ENCODE results near the gene METTL24.
A peak's percentile ranks its signal among the peaks of the same experiment; 100 is the strongest.

The METTL24 gene

DNA sequence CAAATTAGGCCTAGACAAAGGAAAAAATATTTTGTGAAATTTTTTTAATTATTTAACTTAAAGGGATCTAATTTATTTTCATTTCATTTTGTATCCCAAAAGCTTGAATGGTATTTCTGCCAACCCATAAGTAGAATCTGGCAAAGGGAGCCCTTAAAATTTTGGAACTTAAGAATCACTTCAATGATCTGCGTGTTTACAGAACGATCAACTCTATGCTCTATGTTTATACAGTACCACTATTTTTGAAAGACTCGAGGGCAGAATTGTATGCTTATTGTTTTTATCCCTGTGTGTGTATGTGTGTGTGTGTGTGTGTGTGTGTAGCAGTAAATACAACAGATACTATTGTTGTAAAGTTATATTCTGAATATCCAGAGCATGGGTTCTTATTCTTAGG, 39.2 kb downstream of the METTL24 start:
- Histone ChIP-seq H3K79me1 (ENCODE audit: low read length) (peaks cover 2% of the 10 kb centered on the region), H4K91ac (ENCODE audit: low read depth, low read length) (no peak overlapping the region), H2BK12ac (ENCODE audit: low read length) (no peak overlapping the region), H3K4me3 (ENCODE audit: low read depth, low read length) (no peak overlapping the region), H3K4me2 (ENCODE audit: low read length) (no peak overlapping the region), H3K23ac (ENCODE audit: low read length) (no peak overlapping the region), H3K18ac (ENCODE audit: low read length) (no peak overlapping the region), H3K27me3 (ENCODE audit: insufficient read depth, low read length) (no peaks in the 10 kb centered on the region), H3K14ac (ENCODE audit: low read length) (no peak overlapping the region), H2AK5ac (ENCODE audit: low read length) (no peak overlapping the region), H3K9ac (ENCODE audit: low read length) (no peak overlapping the region), H3K79me2 (ENCODE audit: control insufficient read depth, insufficient read depth, low read length, poor library complexity) (no peaks in the 10 kb centered on the region), H3K27ac (ENCODE audit: low read depth, low read length) (no peak overlapping the region), H3K4me1 (ENCODE audit: control insufficient read depth in 1 of 2, insufficient read depth in 2 of 2, low read length in 2 of 2) (peaks cover 15 to 16% of the 10 kb centered on the region in 2 experiments), H3K4ac (ENCODE audit: low read depth, low read length) (no peak overlapping the region), H3K36me3 (ENCODE audit: control insufficient read depth in 1 of 2, insufficient read depth in 2 of 2, low read length in 2 of 2) (no peaks in the 10 kb centered on the region), H4K12ac (ENCODE audit: low read depth, low read length) (no peak overlapping the region), H3K9me3 (ENCODE audit: insufficient read depth, low read depth, low read length) (no peaks in the 10 kb centered on the region), H2BK120ac (ENCODE audit: insufficient read depth, low read length, poor library complexity) (no peak overlapping the region), H4K8ac (ENCODE audit: low read depth, low read length) (no peak overlapping the region), H2BK5ac (ENCODE audit: low read depth, low read length, poor library complexity) (no peak overlapping the region), H2AFZ (ENCODE audit: insufficient read depth, low read length, poor library complexity) (no peak overlapping the region)
- DNase-seq = no peak
- WGBS (ENCODE audit: extremely low coverage, insufficient coverage, insufficient read length) = no CpG with 5 or more reads among the region's 3 CpGs

DNA sequence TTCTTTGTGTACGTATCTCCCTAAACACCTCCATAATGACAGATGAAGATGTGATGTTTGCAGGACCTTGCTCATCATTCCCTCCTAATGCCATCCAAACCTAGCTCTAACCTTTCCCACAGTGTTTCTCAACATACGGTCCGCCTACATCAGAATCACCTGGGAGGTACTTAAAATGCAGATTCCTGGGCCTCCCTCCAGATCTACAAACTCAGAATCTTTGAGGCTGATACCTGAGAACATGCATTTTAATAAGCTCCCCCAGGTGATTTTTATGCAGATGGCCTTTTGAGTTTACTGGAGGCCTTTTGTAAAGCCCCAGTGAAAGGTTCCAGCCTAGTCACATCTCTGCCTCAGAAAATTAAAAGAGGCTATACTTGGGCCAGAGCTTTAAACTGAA, 40.5 kb downstream of the METTL24 start:
- Histone ChIP-seq H3K23ac (ENCODE audit: low read length) (no peak overlapping the region), H3K79me1 (ENCODE audit: low read length) (peaks cover 2% of the 10 kb centered on the region), H3K18ac (ENCODE audit: low read length) (no peak overlapping the region), H2BK12ac (ENCODE audit: low read length) (no peak overlapping the region), H4K8ac (ENCODE audit: low read depth, low read length) (no peak overlapping the region), H3K36me3 (ENCODE audit: control insufficient read depth in 1 of 2, insufficient read depth in 2 of 2, low read length in 2 of 2) (no peaks in the 10 kb centered on the region), H3K9me3 (ENCODE audit: insufficient read depth, low read depth, low read length) (no peaks in the 10 kb centered on the region), H4K91ac (ENCODE audit: low read depth, low read length) (no peak overlapping the region), H3K9ac (ENCODE audit: low read length) (no peak overlapping the region), H2AFZ (ENCODE audit: insufficient read depth, low read length, poor library complexity) (no peak overlapping the region), H4K12ac (ENCODE audit: low read depth, low read length) (no peak overlapping the region), H3K4me1 (ENCODE audit: control insufficient read depth in 1 of 2, insufficient read depth in 2 of 2, low read length in 2 of 2) (peaks cover 8 to 9% of the 10 kb centered on the region in 2 experiments), H3K14ac (ENCODE audit: low read length) (no peak overlapping the region), H3K27me3 (ENCODE audit: insufficient read depth, low read length) (no peaks in the 10 kb centered on the region), H2BK120ac (ENCODE audit: insufficient read depth, low read length, poor library complexity) (no peak overlapping the region), H3K4ac (ENCODE audit: low read depth, low read length) (no peak overlapping the region), H2AK5ac (ENCODE audit: low read length) (no peak overlapping the region), H2BK5ac (ENCODE audit: low read depth, low read length, poor library complexity) (no peak overlapping the region), H3K27ac (ENCODE audit: low read depth, low read length) (no peak overlapping the region), H3K4me3 (ENCODE audit: low read depth, low read length) (no peak overlapping the region), H3K4me2 (ENCODE audit: low read length) (no peak overlapping the region), H3K79me2 (ENCODE audit: control insufficient read depth, insufficient read depth, low read length, poor library complexity) (no peaks in the 10 kb centered on the region)
- no CpG with 5 or more reads among the region's 3 CpGs for WGBS (ENCODE audit: extremely low coverage, insufficient coverage, insufficient read length)
- no peak for DNase-seq

DNA sequence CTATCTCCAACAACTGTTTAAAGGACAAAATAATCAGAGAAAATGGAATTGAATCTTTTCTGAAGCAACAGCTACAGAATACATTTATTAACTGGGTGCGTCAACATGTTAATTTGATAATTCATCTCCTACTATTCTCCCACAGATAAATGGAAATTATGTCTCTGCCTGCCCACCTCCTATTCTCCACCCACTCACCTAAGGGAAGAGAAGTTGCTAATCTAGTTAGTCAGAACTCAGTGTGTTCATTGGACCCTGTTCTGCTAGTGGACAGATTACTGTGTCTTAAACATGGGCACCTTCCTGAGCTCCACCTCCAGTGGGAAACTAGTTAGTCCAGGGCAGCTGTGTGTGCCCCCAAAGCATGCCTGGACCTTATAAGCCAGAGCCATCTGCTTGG, 41.0 kb downstream of the METTL24 start:
- H2AK5ac ChIP-seq (ENCODE audit: low read length) = no peak overlapping the region
- H2BK120ac ChIP-seq (ENCODE audit: insufficient read depth, low read length, poor library complexity) = no peak overlapping the region
- no peak overlapping the region for H3K18ac ChIP-seq (ENCODE audit: low read length)
- H3K4me3 ChIP-seq (ENCODE audit: low read depth, low read length) = no peak overlapping the region
- no peaks in the 10 kb centered on the region for H3K27me3 ChIP-seq (ENCODE audit: insufficient read depth, low read length)
- WGBS (ENCODE audit: extremely low coverage, insufficient coverage, insufficient read length) = no CpG with 5 or more reads among the region's 1 CpG
- H2AFZ ChIP-seq (ENCODE audit: insufficient read depth, low read length, poor library complexity) = no peak overlapping the region
- H3K14ac ChIP-seq (ENCODE audit: low read length) = no peak overlapping the region
- no peak for DNase-seq
- no peaks in the 10 kb centered on the region for H3K9me3 ChIP-seq (ENCODE audit: insufficient read depth, low read depth, low read length)
- no peak overlapping the region for H4K12ac ChIP-seq (ENCODE audit: low read depth, low read length)
- no peak overlapping the region for H3K23ac ChIP-seq (ENCODE audit: low read length)
- no peaks in the 10 kb centered on the region for H3K36me3 ChIP-seq (ENCODE audit: control insufficient read depth in 1 of 2, insufficient read depth in 2 of 2, low read length in 2 of 2)
- peaks cover 2% of the 10 kb centered on the region for H3K79me1 ChIP-seq (ENCODE audit: low read length)
- H3K4ac ChIP-seq (ENCODE audit: low read depth, low read length) = no peak overlapping the region
- H3K4me1 ChIP-seq (ENCODE audit: control insufficient read depth in 1 of 2, insufficient read depth in 2 of 2, low read length in 2 of 2) = peaks cover 5 to 6% of the 10 kb centered on the region in 2 experiments
- H2BK12ac ChIP-seq (ENCODE audit: low read length) = no peak overlapping the region
- H4K91ac ChIP-seq (ENCODE audit: low read depth, low read length) = no peak overlapping the region
- no peak overlapping the region for H2BK5ac ChIP-seq (ENCODE audit: low read depth, low read length, poor library complexity)
- H3K9ac ChIP-seq (ENCODE audit: low read length) = no peak overlapping the region
- H3K27ac ChIP-seq (ENCODE audit: low read depth, low read length) = no peak overlapping the region
- no peak overlapping the region for H3K4me2 ChIP-seq (ENCODE audit: low read length)
- H3K79me2 ChIP-seq (ENCODE audit: control insufficient read depth, insufficient read depth, low read length, poor library complexity) = no peaks in the 10 kb centered on the region
- H4K8ac ChIP-seq (ENCODE audit: low read depth, low read length) = no peak overlapping the region

DNA sequence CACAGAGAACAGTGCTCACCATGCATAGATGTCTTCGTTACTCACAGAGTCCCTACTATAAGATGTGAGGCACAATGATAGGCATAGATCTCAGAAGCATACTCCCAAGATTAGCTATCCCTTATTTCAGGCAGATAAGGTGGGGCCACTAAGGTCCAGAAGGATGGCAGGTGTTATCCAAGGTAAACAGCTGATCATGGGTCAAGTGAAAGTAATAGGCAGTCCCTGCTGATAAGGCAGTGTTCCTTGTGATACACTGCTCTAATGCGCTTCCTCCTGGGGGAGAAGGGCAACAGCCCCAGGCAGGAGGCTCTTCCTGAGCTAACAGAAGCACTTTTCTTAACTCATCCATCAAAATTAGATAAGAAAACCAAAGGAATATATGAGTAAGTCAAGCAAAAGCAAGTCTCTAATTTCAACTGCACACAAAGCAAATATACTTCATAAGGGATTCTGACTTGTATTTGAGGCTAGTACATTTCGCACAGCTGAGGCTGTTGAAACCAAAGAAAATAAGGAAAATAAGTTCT, 42.2 kb downstream of the METTL24 start:
- Histone ChIP-seq H2AK5ac (ENCODE audit: low read length) (no peak overlapping the region), H3K4ac (ENCODE audit: low read depth, low read length) (no peak overlapping the region), H2BK120ac (ENCODE audit: insufficient read depth, low read length, poor library complexity) (no peak overlapping the region), H3K14ac (ENCODE audit: low read length) (no peak overlapping the region), H3K27ac (ENCODE audit: low read depth, low read length) (no peak overlapping the region), H3K9ac (ENCODE audit: low read length) (no peak overlapping the region), H3K27me3 (ENCODE audit: insufficient read depth, low read length) (no peaks in the 10 kb centered on the region), H3K4me2 (ENCODE audit: low read length) (no peak overlapping the region), H2AFZ (ENCODE audit: insufficient read depth, low read length, poor library complexity) (no peak overlapping the region), H3K79me1 (ENCODE audit: low read length) (peaks cover 4% of the 10 kb centered on the region), H4K12ac (ENCODE audit: low read depth, low read length) (no peak overlapping the region), H4K8ac (ENCODE audit: low read depth, low read length) (no peak overlapping the region), H3K4me3 (ENCODE audit: low read depth, low read length) (no peak overlapping the region), H2BK5ac (ENCODE audit: low read depth, low read length, poor library complexity) (no peak overlapping the region), H3K36me3 (ENCODE audit: control insufficient read depth in 1 of 2, insufficient read depth in 2 of 2, low read length in 2 of 2) (no peaks in the 10 kb centered on the region), H3K4me1 (ENCODE audit: control insufficient read depth in 1 of 2, insufficient read depth in 2 of 2, low read length in 2 of 2) (peaks cover 2 to 6% of the 10 kb centered on the region in 2 experiments), H2BK12ac (ENCODE audit: low read length) (peak overlapping the region; percentile 46), H3K79me2 (ENCODE audit: control insufficient read depth, insufficient read depth, low read length, poor library complexity) (no peaks in the 10 kb centered on the region), H3K23ac (ENCODE audit: low read length) (no peak overlapping the region), H4K91ac (ENCODE audit: low read depth, low read length) (no peak overlapping the region), H3K18ac (ENCODE audit: low read length) (no peak overlapping the region), H3K9me3 (ENCODE audit: insufficient read depth, low read depth, low read length) (no peaks in the 10 kb centered on the region)
- no peak for DNase-seq
- WGBS (ENCODE audit: extremely low coverage, insufficient coverage, insufficient read length) = no CpG with 5 or more reads among the region's 3 CpGs
